A673 (cell line): ENCODE measurements around the gene KCND2.

Source experiments
- EZH2 ChIP-seq: fragments of 200-600 bp; sonication (generic); IDR thresholded peaks from 2 replicates; pipeline ENCODE4 v1.6.1; 2017; ENCODE audit warnings: borderline replicate concordance, low read depth, mild to moderate bottlenecking, mixed read lengths, antibody characterized with exemption, low read length; ENCODE audit not compliant: poor library complexity, severe bottlenecking
- TF ChIP-seq, protein P1 (sequence below): fragments of 300-800, 200-600 bp; sonication (generic); conservative IDR thresholded peaks from 2 replicates; pipeline ENCODE4 v1.5.1; 2017; ENCODE audit warnings: low read depth, mild to moderate bottlenecking, antibody characterized with exemption, low read length, moderate library complexity, mixed read lengths

DNA sequence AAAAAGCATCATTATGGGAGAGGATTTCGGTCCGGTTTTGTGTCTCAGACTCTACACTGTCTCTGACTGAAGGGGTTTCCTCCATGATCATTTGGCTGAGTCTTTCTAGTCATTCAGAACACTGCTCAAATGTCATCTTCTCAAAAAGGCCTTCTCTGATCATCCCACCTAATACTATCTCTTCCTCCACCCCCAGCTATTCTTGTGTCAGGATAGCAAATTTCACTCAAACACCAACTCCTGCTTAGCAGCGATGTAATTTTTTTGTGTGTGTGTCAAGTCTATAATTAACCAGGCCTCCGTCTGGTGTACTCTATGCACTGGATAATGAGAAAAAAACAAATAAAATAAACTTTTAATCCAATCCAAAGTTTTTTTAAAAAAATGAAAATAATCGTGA lies 200.4 kb downstream of the KCND2 start:
- TF ChIP-seq, protein P1, sequence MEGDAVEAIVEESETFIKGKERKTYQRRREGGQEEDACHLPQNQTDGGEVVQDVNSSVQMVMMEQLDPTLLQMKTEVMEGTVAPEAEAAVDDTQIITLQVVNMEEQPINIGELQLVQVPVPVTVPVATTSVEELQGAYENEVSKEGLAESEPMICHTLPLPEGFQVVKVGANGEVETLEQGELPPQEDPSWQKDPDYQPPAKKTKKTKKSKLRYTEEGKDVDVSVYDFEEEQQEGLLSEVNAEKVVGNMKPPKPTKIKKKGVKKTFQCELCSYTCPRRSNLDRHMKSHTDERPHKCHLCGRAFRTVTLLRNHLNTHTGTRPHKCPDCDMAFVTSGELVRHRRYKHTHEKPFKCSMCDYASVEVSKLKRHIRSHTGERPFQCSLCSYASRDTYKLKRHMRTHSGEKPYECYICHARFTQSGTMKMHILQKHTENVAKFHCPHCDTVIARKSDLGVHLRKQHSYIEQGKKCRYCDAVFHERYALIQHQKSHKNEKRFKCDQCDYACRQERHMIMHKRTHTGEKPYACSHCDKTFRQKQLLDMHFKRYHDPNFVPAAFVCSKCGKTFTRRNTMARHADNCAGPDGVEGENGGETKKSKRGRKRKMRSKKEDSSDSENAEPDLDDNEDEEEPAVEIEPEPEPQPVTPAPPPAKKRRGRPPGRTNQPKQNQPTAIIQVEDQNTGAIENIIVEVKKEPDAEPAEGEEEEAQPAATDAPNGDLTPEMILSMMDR = no peak
- TF ChIP-seq EZH2 = no peak
